IMR-90 (cell line): ENCODE measurements around the gene TXNL1. TPM values are rescaled to one million over a fixed set of nuclear protein-coding genes. Genes with fewer than 3 reads are reported as not detected.

Experiments
- ATAC-seq: fragments of 200-7000 bp; cut with Tn5 transposase; 2 replicates; pipeline ENCODE4 v1.9.1; 2020; ENCODE audit warnings: low read depth, mild to moderate bottlenecking, moderate library complexity
- BruUV-seq: library from RNA; stranded (reverse); fragments of 400-500 nt; replicated peaks from 2 replicates; lab custom pipeline; 2021; lab: Mats Ljungman, UMichigan
- CTCF ChIA-PET: fragments of 300-600 bp; formaldehyde crosslinking; extraction: SDS; loops from one replicate; lab custom pipeline; 2021; ENCODE audit warnings: antibody characterized with exemption; lab: Yijun Ruan, JAX
- POLR2A ChIA-PET: fragments of 300-600 bp; sonication (Branson Sonifier 250); formaldehyde crosslinking; loops from one replicate; lab custom pipeline; 2022; ENCODE audit warnings: antibody characterized with exemption; ENCODE audit not compliant: unreplicated experiment; lab: Charles Lee
- DNase-seq: peaks from one replicate; pipeline ENCODE4 v3.0.0; 2013
- H2AFZ ChIP-seq: replicated peaks from 2 replicates; pipeline ENCODE3; 2013; ENCODE audit warnings: low read length, mild to moderate bottlenecking; ENCODE audit not compliant: poor library complexity
- H2AK5ac ChIP-seq: 2 replicates; pipeline ENCODE4 v1.6.1; 2013; ENCODE audit warnings: low read depth, low read length, inconsistent platforms
- H2AK9ac ChIP-seq: replicated peaks from 2 replicates; pipeline ENCODE3; 2013; ENCODE audit warnings: mild to moderate bottlenecking, low read depth, low read length, moderate library complexity; ENCODE audit not compliant: poor library complexity
- H2BK120ac ChIP-seq: 2 replicates; pipeline ENCODE4 v1.6.1; 2013; ENCODE audit warnings: low read depth, low read length, inconsistent platforms
- H2BK15ac ChIP-seq: 3 replicates; pipeline ENCODE4 v1.6.1; 2013; ENCODE audit warnings: low read depth, low read length, inconsistent platforms
- H2BK20ac ChIP-seq: 2 replicates; pipeline ENCODE4 v1.6.1; 2013; ENCODE audit warnings: low read depth, mild to moderate bottlenecking, inconsistent platforms, low read length, moderate library complexity
- H2BK5ac ChIP-seq: 2 replicates; pipeline ENCODE4 v1.6.1; 2013; ENCODE audit warnings: mild to moderate bottlenecking, low read depth, low read length, inconsistent platforms; ENCODE audit not compliant: poor library complexity, severe bottlenecking
- H3K14ac ChIP-seq: replicated peaks from 2 replicates; pipeline ENCODE4 v1.6.1; 2013; ENCODE audit warnings: low read depth, low read length, inconsistent platforms
- H3K18ac ChIP-seq: 2 replicates; pipeline ENCODE4 v1.6.1; 2013; ENCODE audit warnings: low read depth, low read length, control low read depth
- H3K23ac ChIP-seq: 2 replicates; pipeline ENCODE4 v1.6.1; 2013; ENCODE audit warnings: low read depth, low read length, inconsistent platforms
- H3K27ac ChIP-seq: 2 replicates; pipeline ENCODE4 v1.5.1; 2013; ENCODE audit warnings: mild to moderate bottlenecking, control low read depth, low read length; ENCODE audit not compliant: insufficient read depth
- H3K27me3 ChIP-seq: 2 replicates; pipeline ENCODE4 v1.6.1; 2013; ENCODE audit warnings: low read length; ENCODE audit not compliant: control insufficient read depth, insufficient read depth
- H3K36me3 ChIP-seq: 2 replicates; pipeline ENCODE4 v1.6.1; 2013; ENCODE audit warnings: low read length, mixed read lengths; ENCODE audit not compliant: control insufficient read depth, insufficient read depth
- H3K4ac ChIP-seq: 2 replicates; pipeline ENCODE4 v1.6.1; 2013; ENCODE audit warnings: low read depth, low read length, inconsistent platforms
- H3K4me1 ChIP-seq: 2 replicates; pipeline ENCODE4 v1.6.1; 2013; ENCODE audit warnings: low read length, mixed read lengths; ENCODE audit not compliant: control insufficient read depth, insufficient read depth
- H3K4me2 ChIP-seq: 2 replicates; pipeline ENCODE4 v1.6.1; 2013; ENCODE audit warnings: low read depth, mild to moderate bottlenecking, control low read depth, low read length, moderate library complexity
- H3K4me3 ChIP-seq: 2 replicates; pipeline ENCODE4 v1.5.1; 2013; ENCODE audit warnings: low read depth, mild to moderate bottlenecking, control low read depth, low read length, moderate library complexity; ENCODE audit not compliant: insufficient read depth
- H3K56ac ChIP-seq: 2 replicates; pipeline ENCODE4 v1.6.1; 2013; ENCODE audit warnings: low read length, inconsistent platforms; ENCODE audit not compliant: insufficient read depth; ENCODE audit errors: extremely low read depth
- H3K79me1 ChIP-seq, 2 experiments: 2 replicates each; pipeline ENCODE4 v1.6.1; 2013; ENCODE audit warnings: low read length in 2 of 2, inconsistent platforms in 1 of 2, low read depth in 1 of 2
- H3K9ac ChIP-seq: 2 replicates; pipeline ENCODE4 v1.6.1; 2013; ENCODE audit warnings: low read depth, low read length, control low read depth
- H3K9me1 ChIP-seq: 2 replicates; pipeline ENCODE4 v1.6.1; 2013; ENCODE audit warnings: low read length, inconsistent platforms; ENCODE audit not compliant: insufficient read depth
- H3K9me3 ChIP-seq: 2 replicates; pipeline ENCODE4 v1.6.1; 2013; ENCODE audit warnings: low read length; ENCODE audit not compliant: control insufficient read depth, insufficient read depth
- H4K20me1 ChIP-seq: 2 replicates; pipeline ENCODE4 v1.6.1; 2013; ENCODE audit warnings: low read length, inconsistent platforms; ENCODE audit not compliant: insufficient read depth
- H4K5ac ChIP-seq: 2 replicates; pipeline ENCODE4 v1.6.1; 2013; ENCODE audit warnings: mild to moderate bottlenecking, low read depth, low read length, control low read depth
- H4K8ac ChIP-seq, 2 experiments: 2 replicates each; pipeline ENCODE4 v1.6.1; 2013; ENCODE audit warnings: low read depth in 2 of 2, low read length in 2 of 2, control low read depth in 1 of 2, inconsistent platforms in 1 of 2
- H4K91ac ChIP-seq: 2 replicates; pipeline ENCODE4 v1.6.1; 2013; ENCODE audit warnings: low read depth, low read length, inconsistent platforms; ENCODE audit not compliant: insufficient read depth
- BHLHE40 ChIP-seq: fragments of 150-350 bp; IDR thresholded peaks from 2 replicates; pipeline ENCODE4 v1.6.1; 2016; ENCODE audit warnings: mild to moderate bottlenecking, low read depth, low read length
- RAD21 ChIP-seq: IDR thresholded peaks from 2 replicates; pipeline ENCODE4 v1.6.1; 2012; ENCODE audit warnings: low read length, improper control_type of control experiment
- RFX5 ChIP-seq: IDR thresholded peaks from 2 replicates; pipeline ENCODE4 v1.8.0; 2012; ENCODE audit warnings: low read depth, mild to moderate bottlenecking, low read length, moderate library complexity
- SMC3 ChIP-seq: fragments of 150-350 bp; IDR thresholded peaks from 2 replicates; pipeline ENCODE4 v1.6.1; 2016; ENCODE audit warnings: low read depth, mild to moderate bottlenecking, antibody characterized with exemption, low read length, moderate library complexity
- WGBS, 2 experiments: methylation state at CpG; one replicate each; pipeline versions ENCODE4 v1.1.5 to v1.1.7; 2013; ENCODE audit warnings: missing lambda C conversion rate in 2 of 2; ENCODE audit not compliant: insufficient read length in 1 of 2; ENCODE audit errors: extremely low coverage in 2 of 2; 5-methylcytosine and 5-hydroxymethylcytosine counted together
- dilution Hi-C: fragments of 300-500 bp; cut with HindIII; formaldehyde crosslinking; loops from one replicate; pipeline ENCODE4 v1.14.3; 2018; ENCODE audit warnings: low sequenced_read_pairs; ENCODE audit not compliant: unreplicated experiment
- in situ Hi-C: fragments of 300-500 bp; cut with MboI; formaldehyde crosslinking; loops from 3 replicates; pipeline ENCODE4 v1.14.3; 2019; ENCODE audit warnings: low sequenced_read_pairs, inconsistent platforms, mixed read lengths
- intact Hi-C: fragments of 100-400 bp; cut with micrococcal nuclease; formaldehyde crosslinking; loops from 2 replicates; pipeline ENCODE4 v1.10.0; 2022
- polyA plus RNA-seq, 3 experiments: library from polyadenylated mRNA; depleted of rRNA; stranded (reverse); fragments of >200 nt; gene quantifications; 2 replicates each; pipeline ENCODE4 v1.2.3, GENCODE V29; 2012; ENCODE audit warnings: low replicate concordance in 1 of 3
- total RNA-seq: library from RNA; depleted of rRNA; stranded (reverse); fragments of >200 nt; gene quantifications from 2 replicates; pipeline ENCODE4 v1.2.3, GENCODE V29; 2012

TXNL1 gene
- total and polyA plus RNA-seq, 2 of the 4 experiments (the other 2 are of a cell fraction), result 38.7 to 62.5 TPM

GRCh38 chr18:56672981-56673380, 34.6 kb upstream of the TXNL1 start:
- Histone ChIP-seq H3K56ac (no peak overlapping the region), H4K91ac (no peak overlapping the region), H3K36me3 (no peaks in the 10 kb centered on the region), H3K4me3 (no peak overlapping the region), H2AK9ac (no peak overlapping the region), H3K27ac (no peak overlapping the region), H4K8ac (no peak overlapping the region), H3K9ac (no peak overlapping the region), H3K23ac (no peak overlapping the region), H2AFZ (no peak overlapping the region), H3K4ac (no peak overlapping the region), H3K14ac (no peak overlapping the region), H2BK120ac (no peak overlapping the region), H2BK15ac (no peak overlapping the region), H2BK20ac (no peak overlapping the region), H3K4me2 (no peak overlapping the region), H2BK5ac (no peak overlapping the region), H3K9me3 (no peaks in the 10 kb centered on the region), H4K20me1 (no peaks in the 10 kb centered on the region), H4K5ac (no peak overlapping the region), H3K18ac (no peak overlapping the region), H2AK5ac (no peak overlapping the region), H3K4me1 (no peaks in the 10 kb centered on the region), H3K27me3 (no peaks in the 10 kb centered on the region), H3K79me1 (peaks cover 4 to 20% of the 10 kb centered on the region in 2 experiments; a peak in 3 of 4 replicates), H3K9me1 (no peaks in the 10 kb centered on the region)
- TF ChIP-seq RFX5 (no peak), RAD21 (no peak), BHLHE40 (no peak), SMC3 (no peak)
- CTCF ChIA-PET, result no interaction called here
- DNase-seq (no peak), ATAC-seq (no peak)
- no TSS peak for BruUV-seq
- intact Hi-C loops, result no loop called here
- POLR2A ChIA-PET, result no interaction called here
- dilution Hi-C loops, result no loop called here
- in situ Hi-C loops, result no loop called here
- WGBS, 2 experiments, result no CpG with 5 or more reads among the region's 3 CpGs
